HG03558 (cell line): ENCODE results near the gene PLEKHA5.
"Not testable (repeated sequence)": the region's sequence is repeated elsewhere in the genome, so short reads cannot be mapped to it uniquely, and the experiment has no call there.

ENCODE experiments used
- ATAC-seq: cut with Tn5 transposase; IDR thresholded peaks from one replicate; pipeline ENCODE4 v1.9.1; 2021; ENCODE audit warnings: moderate number of reproducible peaks; ENCODE audit not compliant: unreplicated experiment; ENCODE audit errors: extremely low read depth

The PLEKHA5 gene

GRCh38 chr12:19224746-19225145 lies 95.2 kb downstream of the PLEKHA5 start:
- no peak for ATAC-seq

GRCh38 chr12:19227190-19227879 lies 97.8 kb downstream of the PLEKHA5 start:
- no peak for ATAC-seq

- ATAC-seq: no peak
Observed at GRCh38 chr12:19227880-19228210, 98.3 kb downstream of the PLEKHA5 start.

GRCh38 chr12:19229021-19229420 lies 99.5 kb downstream of the PLEKHA5 start:
- ATAC-seq: not testable (repeated sequence)

- ATAC-seq: no peak
Observed at GRCh38 chr12:19230299-19230866, 100.8 kb downstream of the PLEKHA5 start.

- ATAC-seq: no peak
Observed at GRCh38 chr12:19230896-19231295, 101.4 kb downstream of the PLEKHA5 start.

- no peak for ATAC-seq
Observed at GRCh38 chr12:19234171-19234704, 104.7 kb downstream of the PLEKHA5 start.

- no peak for ATAC-seq
Observed at GRCh38 chr12:19234981-19235871, 105.7 kb downstream of the PLEKHA5 start.

GRCh38 chr12:19236656-19237055 lies 107.1 kb downstream of the PLEKHA5 start:
- no peak for ATAC-seq

GRCh38 chr12:19238540-19238939 lies 109.0 kb downstream of the PLEKHA5 start:
- ATAC-seq: no peak

- no peak for ATAC-seq
Observed at GRCh38 chr12:19239102-19239501, 109.6 kb downstream of the PLEKHA5 start.

GRCh38 chr12:19239616-19240234 lies 110.2 kb downstream of the PLEKHA5 start:
- no peak for ATAC-seq

- no peak for ATAC-seq
Observed at GRCh38 chr12:19242581-19242980, 113.0 kb downstream of the PLEKHA5 start.

GRCh38 chr12:19243551-19243950 lies 114.0 kb downstream of the PLEKHA5 start:
- ATAC-seq: no peak

GRCh38 chr12:19244312-19244711 lies 114.8 kb downstream of the PLEKHA5 start:
- no peak for ATAC-seq

GRCh38 chr12:19245106-19245505 lies 115.6 kb downstream of the PLEKHA5 start:
- ATAC-seq: no peak

- ATAC-seq: no peak
Observed at GRCh38 chr12:19245666-19246065, 116.1 kb downstream of the PLEKHA5 start.

- ATAC-seq: no peak
Observed at GRCh38 chr12:19246933-19247332, 117.4 kb downstream of the PLEKHA5 start.

GRCh38 chr12:19248929-19249602 lies 119.5 kb downstream of the PLEKHA5 start:
- ATAC-seq: no peak
